ENCODE results near the gene RNF113B.

RNF113B gene

GRCh38 chr13:98203646-98204326, 26.7 kb upstream of the RNF113B start:
- DNase-seq (ENCODE audit: low read depth) = no peak

GRCh38 chr13:98201984-98202383, 24.9 kb upstream of the RNF113B start:
- no peak for DNase-seq (ENCODE audit: low read depth)

- no peak for DNase-seq (ENCODE audit: low read depth)
Observed at GRCh38 chr13:98201189-98201588, 24.1 kb upstream of the RNF113B start.

- DNase-seq (ENCODE audit: low read depth) = no peak
Observed at GRCh38 chr13:98200211-98200878, 23.3 kb upstream of the RNF113B start.

DNA sequence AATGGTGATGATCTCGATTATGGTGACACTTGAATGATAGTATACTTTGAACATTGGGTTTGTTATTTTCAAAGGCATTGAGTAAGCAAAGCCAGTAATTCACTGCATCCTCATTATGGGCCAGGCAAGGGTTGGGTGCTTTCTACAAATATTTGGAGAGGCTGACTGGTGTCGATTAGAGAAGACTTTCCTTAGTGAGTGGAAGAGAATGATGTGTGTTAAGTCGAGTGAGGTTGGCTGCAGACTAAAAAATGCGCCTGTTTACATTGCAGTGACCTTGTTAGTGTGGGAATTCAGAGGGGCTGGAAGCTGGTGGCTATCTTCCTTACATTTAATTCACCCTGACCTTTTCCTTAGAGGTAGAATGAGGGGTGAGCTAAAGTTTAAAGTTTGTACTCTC, 22.4 kb upstream of the RNF113B start:
- DNase-seq (ENCODE audit: low read depth) = no peak

GRCh38 chr13:98198683-98199082, 21.6 kb upstream of the RNF113B start:
- no peak for DNase-seq (ENCODE audit: low read depth)

DNA sequence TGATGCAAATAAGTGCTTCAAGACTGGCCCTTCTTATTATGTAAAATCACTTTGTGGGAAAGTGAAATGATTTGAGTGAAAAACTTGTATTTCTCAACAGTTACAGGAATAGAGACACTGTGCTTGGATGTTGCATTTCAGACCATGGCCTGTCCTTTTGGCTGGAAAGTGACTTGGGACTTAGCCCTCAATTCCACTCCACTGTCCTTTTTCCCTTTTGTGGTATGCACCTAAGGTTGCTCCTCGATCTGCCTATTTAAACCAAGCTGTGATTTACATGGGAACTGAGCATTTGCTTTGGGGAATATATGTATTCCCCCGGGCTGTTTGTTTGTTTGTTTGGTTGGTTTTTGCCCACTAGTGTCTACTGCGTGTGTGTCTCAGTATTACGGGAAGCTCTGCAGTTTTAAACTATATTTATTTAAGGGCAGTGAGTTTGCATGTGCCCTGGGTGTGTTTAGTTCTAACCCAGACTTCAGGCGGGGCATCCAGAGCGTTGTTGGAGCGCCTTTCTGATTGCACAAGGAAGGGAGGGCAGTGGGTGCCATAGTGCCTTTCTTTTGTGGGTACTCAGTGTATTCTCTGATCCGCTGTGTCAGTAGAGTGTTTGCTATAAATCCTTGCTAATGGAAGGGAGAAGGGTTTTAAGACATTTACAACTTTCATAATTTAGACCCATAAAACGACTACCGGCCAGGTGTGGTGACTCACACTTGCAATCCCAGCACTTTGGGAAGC, 18.2 kb upstream of the RNF113B start:
- DNase-seq (ENCODE audit: low read depth) = no peak

- no peak for DNase-seq (ENCODE audit: low read depth)
Observed at GRCh38 chr13:98192008-98192407, 14.9 kb upstream of the RNF113B start.

DNA sequence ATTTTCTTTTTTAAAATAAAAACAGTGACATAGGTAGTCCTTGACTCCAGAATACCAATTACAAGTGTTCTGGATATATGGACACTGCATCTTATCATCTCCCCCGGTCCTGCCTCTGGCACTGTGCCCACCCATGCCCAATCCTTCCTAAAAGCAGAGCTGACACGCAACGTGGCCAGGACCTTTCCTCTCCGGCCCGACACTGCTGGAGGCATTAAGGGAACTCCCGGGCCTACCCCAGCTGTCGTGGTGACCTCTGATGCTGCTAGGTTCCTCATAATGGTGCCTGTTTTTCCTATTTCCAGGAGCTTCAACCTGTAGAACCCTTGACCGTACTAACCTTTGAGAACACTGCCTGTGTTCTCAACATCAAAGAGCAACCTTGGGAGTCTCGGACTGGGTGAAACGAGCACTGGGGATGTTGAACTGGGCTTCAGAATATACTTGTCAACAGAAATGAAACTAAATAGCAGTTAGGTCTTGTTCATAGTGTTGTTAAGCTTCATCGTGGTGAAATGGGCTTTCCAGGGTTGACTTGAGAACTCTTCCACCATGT, 13.9 kb upstream of the RNF113B start:
- DNase-seq (ENCODE audit: low read depth) = no peak

- DNase-seq (ENCODE audit: low read depth) = no peak
Observed at GRCh38 chr13:98189841-98190505, 12.9 kb upstream of the RNF113B start.

- DNase-seq (ENCODE audit: low read depth) = no peak
Observed at GRCh38 chr13:98188544-98189166, 11.6 kb upstream of the RNF113B start.

- no peak for DNase-seq (ENCODE audit: low read depth)
Observed at GRCh38 chr13:98187965-98188261, 10.8 kb upstream of the RNF113B start.

- no peak for DNase-seq (ENCODE audit: low read depth)
Observed at GRCh38 chr13:98187155-98187964, 10.3 kb upstream of the RNF113B start.

DNA sequence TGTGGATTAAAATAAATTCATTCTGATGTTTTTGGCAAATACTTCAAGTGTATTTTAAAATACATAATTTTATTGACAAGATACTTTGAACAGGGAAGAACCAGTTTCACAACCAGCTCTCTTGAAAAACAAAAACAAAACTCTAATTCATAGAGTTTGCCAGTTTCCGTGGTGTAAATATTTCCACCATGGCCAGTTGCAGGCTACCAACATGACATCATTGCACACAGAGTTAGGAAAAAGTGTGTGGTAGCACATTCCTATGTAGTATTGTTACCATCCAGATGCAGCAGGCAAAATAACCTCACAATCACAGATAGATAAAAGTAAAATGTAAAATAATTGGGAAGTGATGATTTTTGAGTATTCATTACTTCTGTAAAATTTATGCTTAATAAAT, 7.7 kb upstream of the RNF113B start:
- DNase-seq (ENCODE audit: low read depth) = no peak

GRCh38 chr13:98182589-98182988, 5.5 kb upstream of the RNF113B start:
- no peak for DNase-seq (ENCODE audit: low read depth)

- DNase-seq (ENCODE audit: low read depth) = no peak
Observed at GRCh38 chr13:98182153-98182552, 5.1 kb upstream of the RNF113B start.

DNA sequence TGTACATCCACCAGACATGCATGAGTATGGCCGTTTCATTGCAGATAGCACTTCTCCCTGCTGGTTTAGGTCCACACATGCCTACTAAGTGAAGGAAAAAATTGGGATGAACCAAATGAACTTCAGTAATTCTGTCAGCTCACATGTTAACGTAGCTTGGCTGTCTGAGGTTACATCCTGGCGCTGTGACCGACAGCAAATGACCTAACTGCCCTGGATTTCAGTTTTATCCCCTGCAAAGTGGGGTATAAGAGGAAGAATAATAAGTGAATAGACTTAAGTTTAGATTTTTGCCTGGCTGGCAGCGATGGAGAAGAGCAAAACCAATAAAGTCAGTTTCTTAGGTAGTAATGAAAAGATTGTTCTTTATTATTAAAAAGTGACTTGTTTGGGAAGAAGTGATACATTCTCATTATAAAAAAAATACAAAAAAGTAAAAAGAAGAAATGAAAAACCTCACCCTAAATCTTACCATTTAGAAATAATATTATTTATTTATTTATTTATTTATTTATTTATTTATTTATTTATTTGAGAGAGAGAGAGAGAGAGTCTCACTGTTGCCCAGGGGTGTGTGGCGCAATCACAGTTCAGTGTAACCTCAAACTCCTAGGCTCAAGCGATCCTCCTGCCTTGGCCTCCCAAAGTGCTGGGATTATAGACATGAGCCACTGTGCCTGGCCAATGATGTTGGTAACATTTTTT, 4.2 kb upstream of the RNF113B start:
- DNase-seq (ENCODE audit: low read depth) = no peak

GRCh38 chr13:98180092-98180491, 3.0 kb upstream of the RNF113B start:
- no peak for DNase-seq (ENCODE audit: low read depth)

DNA sequence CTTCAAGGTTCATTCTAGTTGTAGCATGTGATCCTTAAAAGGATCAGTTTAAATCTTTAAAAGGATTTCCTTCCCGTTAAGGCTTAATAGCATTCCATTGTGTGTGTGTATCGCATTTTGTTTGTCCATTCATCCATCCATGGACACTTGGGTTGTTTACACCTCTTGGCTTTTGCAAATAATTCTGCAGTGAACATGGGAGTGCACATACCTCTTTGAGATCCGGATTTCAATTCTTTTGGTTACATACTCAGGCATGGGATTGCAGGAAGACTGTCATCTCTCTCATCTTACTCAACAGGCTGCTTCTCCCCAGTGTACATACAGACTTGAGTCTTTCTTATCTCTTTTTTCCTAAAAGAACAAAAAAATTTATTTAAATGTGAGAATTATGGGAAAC, 1.2 kb downstream of the RNF113B start:
- DNase-seq (ENCODE audit: low read depth) = no peak

- no peak for DNase-seq (ENCODE audit: low read depth)
Observed at GRCh38 chr13:98175043-98175442, 2.0 kb downstream of the RNF113B start.

- DNase-seq (ENCODE audit: low read depth) = no peak
Observed at GRCh38 chr13:98174307-98174706, 2.8 kb downstream of the RNF113B start.

Measured in stromal cell of bone marrow (primary cell).